PC-9 (cell line): ENCODE data around the gene MECR. TPM values are rescaled to one million over a fixed set of nuclear protein-coding genes. Genes with fewer than 3 reads are reported as not detected.
"Not testable (repeated sequence)": the region's sequence is repeated elsewhere in the genome, so short reads cannot be mapped to it uniquely, and the experiment has no call there.

ENCODE experiments used
- BruUV-seq: library from RNA; stranded (reverse); fragments of 400-500 nt; replicated peaks from 2 replicates; lab custom pipeline; 2021; lab: Mats Ljungman, UMichigan
- CTCF ChIA-PET: fragments of 300-600 bp; sonication (Branson Sonifier 250); formaldehyde crosslinking; loops from one replicate; lab custom pipeline; 2022; ENCODE audit warnings: antibody characterized with exemption; lab: Charles Lee
- POLR2A ChIA-PET: fragments of 300-600 bp; sonication (Branson Sonifier 250); formaldehyde crosslinking; loops from one replicate; lab custom pipeline; 2022; ENCODE audit warnings: antibody characterized with exemption; ENCODE audit not compliant: unreplicated experiment; lab: Charles Lee
- DNase-seq, 2 experiments: peaks; one replicate each; pipeline versions ENCODE4 v3.0.0 to v3.0.0-alpha.2; 2015 to 2022; ENCODE audit warnings: mixed read lengths in 1 of 2
- H2AFZ ChIP-seq: fragments of 200-600 bp; sonication (generic); 2 replicates; pipeline ENCODE4 v1.8.1; 2017; ENCODE audit warnings: antibody characterized with exemption
- H3F3A ChIP-seq: fragments of 200-600 bp; sonication (generic); 2 replicates; pipeline ENCODE4 v1.8.1; 2017; ENCODE audit warnings: antibody characterized with exemption, mild to moderate bottlenecking, low read depth; ENCODE audit not compliant: insufficient read depth
- H3K27ac ChIP-seq: fragments of 200-600 bp; sonication (generic); 2 replicates; pipeline ENCODE4 v1.6.1; 2016; ENCODE audit warnings: mixed run types
- H3K27me3 ChIP-seq: fragments of 200-600 bp; sonication (generic); 2 replicates; pipeline ENCODE4 v1.6.1; 2016; ENCODE audit warnings: low read depth, mixed run types; ENCODE audit not compliant: insufficient read depth
- H3K36me3 ChIP-seq: fragments of 200-600 bp; sonication (generic); 2 replicates; pipeline ENCODE4 v1.6.1; 2016; ENCODE audit warnings: low read depth, mixed run types
- H3K4me1 ChIP-seq: fragments of 200-600 bp; sonication (generic); replicated peaks from 2 replicates; pipeline ENCODE4 v1.6.1; 2016; ENCODE audit warnings: mixed run types; ENCODE audit not compliant: insufficient read depth
- H3K4me2 ChIP-seq: fragments of 200-600 bp; sonication (generic); 2 replicates; pipeline ENCODE4 v1.6.1; 2017; ENCODE audit warnings: mixed run types
- H3K4me3 ChIP-seq: fragments of 200-600 bp; sonication (generic); 2 replicates; pipeline ENCODE4 v1.6.1; 2016; ENCODE audit warnings: mixed run types
- H3K79me2 ChIP-seq: fragments of 200-600 bp; sonication (generic); 2 replicates; pipeline ENCODE4 v1.6.1; 2017; ENCODE audit warnings: low read depth, mixed run types
- H3K9me2 ChIP-seq: fragments of 200-600 bp; sonication (generic); 2 replicates; pipeline ENCODE4 v1.8.1; 2017; ENCODE audit warnings: mild to moderate bottlenecking; ENCODE audit not compliant: insufficient read depth
- H3K9me3 ChIP-seq: fragments of 200-600 bp; sonication (generic); 2 replicates; pipeline ENCODE4 v1.8.1; 2016; ENCODE audit warnings: low read depth; ENCODE audit not compliant: insufficient read depth
- H4K20me1 ChIP-seq: fragments of 200-600 bp; sonication (generic); 2 replicates; pipeline ENCODE4 v1.8.1; 2017; ENCODE audit not compliant: insufficient read depth
- EZH2 ChIP-seq: fragments of 200-600 bp; sonication (generic); IDR thresholded peaks from 2 replicates; pipeline ENCODE4 v1.8.0; 2017; ENCODE audit warnings: antibody characterized with exemption, low read depth
- intact Hi-C: fragments of 100-400 bp; cut with micrococcal nuclease; formaldehyde crosslinking; loops from one replicate; pipeline ENCODE4 v1.10.0; 2022; ENCODE audit not compliant: unreplicated experiment
- total RNA-seq: library from RNA; stranded (reverse); gene quantifications from 2 replicates; pipeline ENCODE4 v1.2.3, GENCODE V29; 2021
- TF ChIP-seq, protein P1 (sequence below): fragments of 200-600 bp; sonication (generic); conservative IDR thresholded peaks from 2 replicates; pipeline ENCODE4 v1.6.1; 2017; ENCODE audit warnings: mixed run types, antibody characterized with exemption, mild to moderate bottlenecking, moderate library complexity

The MECR gene
- total RNA-seq, 1 experiment from 2014 or later = 46.4 TPM

DNA sequence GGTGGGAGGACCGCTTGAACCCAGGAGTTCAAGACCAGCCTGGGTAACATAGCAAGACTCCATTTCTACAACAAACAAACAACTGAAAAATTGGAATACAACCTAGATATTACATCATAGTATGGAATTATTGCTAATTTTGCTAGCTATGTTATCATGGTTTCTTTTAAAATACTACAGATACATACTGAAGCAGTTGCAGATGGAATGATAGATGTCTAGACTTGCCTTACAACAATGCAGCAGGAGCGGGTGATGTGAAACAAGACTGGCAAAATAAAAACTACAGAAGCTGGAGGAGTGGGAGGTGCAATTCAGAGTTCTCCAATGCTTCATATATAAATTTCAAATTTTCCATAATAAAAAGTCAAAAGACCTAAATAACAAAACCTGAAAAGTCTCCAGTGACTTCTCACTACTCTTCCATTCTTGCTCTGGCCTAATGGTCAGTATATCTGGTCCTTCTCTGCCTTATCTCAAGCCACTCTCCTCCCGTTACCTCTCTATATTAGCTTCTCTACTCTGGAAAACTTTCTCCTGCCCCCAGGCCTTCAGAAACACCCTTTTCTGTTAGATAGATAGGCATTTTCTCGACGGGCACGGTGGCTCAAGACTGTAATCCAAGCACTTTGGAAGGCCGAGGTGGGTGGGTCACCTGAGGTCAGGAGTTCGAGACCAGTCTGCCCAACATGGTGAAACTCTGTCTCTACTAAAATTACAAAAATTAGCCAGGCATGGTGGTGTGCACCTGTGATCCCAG, 78.5 kb downstream of the MECR start:
- no TSS peak for BruUV-seq
- CTCF ChIA-PET = no interaction called here

DNA sequence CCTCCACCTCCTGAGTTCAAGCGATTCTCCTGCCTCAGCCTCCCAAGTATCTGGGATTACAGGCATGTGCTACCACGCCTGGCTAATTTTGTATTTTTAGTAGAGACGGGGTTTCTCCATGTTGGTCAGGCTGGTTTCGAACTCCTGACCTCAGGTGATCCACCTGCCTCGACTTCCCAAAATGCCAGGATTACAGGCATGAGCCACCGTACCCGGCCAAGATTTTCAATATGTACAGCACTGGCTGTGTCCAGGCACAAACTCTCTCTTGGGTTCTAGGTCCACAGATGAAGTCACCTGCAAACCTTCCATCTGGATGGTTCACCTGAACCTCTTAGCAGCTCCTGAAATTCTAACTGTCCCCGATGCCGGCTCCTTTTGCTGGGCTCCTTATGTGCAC, 80.4 kb downstream of the MECR start:
- H3K9me3 ChIP-seq, CTCF ChIA-PET, H2AFZ ChIP-seq, H3K27me3 ChIP-seq, H3K79me2 ChIP-seq, H3K4me2 ChIP-seq, H4K20me1 ChIP-seq, H3K4me1 ChIP-seq, H3K9me2 ChIP-seq, intact Hi-C loops, DNase-seq, BruUV-seq, H3K4me3 ChIP-seq, H3K27ac ChIP-seq: not testable (repeated sequence)
- POLR2A ChIA-PET = interaction anchor here (0.6 kb wide), 1 partner anchor 459 kb away, joined by 4 read pairs; no protein-coding TSS in a partner anchor
- Histone ChIP-seq H3F3A (peaks cover 13% of the 10 kb centered on the region), H3K36me3 (peaks cover 17% of the 10 kb centered on the region)

More for the DNA sequence above, 78.5 kb downstream of the MECR start:
- TF ChIP-seq, protein P1, sequence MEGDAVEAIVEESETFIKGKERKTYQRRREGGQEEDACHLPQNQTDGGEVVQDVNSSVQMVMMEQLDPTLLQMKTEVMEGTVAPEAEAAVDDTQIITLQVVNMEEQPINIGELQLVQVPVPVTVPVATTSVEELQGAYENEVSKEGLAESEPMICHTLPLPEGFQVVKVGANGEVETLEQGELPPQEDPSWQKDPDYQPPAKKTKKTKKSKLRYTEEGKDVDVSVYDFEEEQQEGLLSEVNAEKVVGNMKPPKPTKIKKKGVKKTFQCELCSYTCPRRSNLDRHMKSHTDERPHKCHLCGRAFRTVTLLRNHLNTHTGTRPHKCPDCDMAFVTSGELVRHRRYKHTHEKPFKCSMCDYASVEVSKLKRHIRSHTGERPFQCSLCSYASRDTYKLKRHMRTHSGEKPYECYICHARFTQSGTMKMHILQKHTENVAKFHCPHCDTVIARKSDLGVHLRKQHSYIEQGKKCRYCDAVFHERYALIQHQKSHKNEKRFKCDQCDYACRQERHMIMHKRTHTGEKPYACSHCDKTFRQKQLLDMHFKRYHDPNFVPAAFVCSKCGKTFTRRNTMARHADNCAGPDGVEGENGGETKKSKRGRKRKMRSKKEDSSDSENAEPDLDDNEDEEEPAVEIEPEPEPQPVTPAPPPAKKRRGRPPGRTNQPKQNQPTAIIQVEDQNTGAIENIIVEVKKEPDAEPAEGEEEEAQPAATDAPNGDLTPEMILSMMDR = no peak
- TF ChIP-seq EZH2 = no peak
- peaks cover 17% of the 10 kb centered on the region for H3K36me3 ChIP-seq
- POLR2A ChIA-PET = interaction anchor here (0.6 to 0.7 kb wide), 2 partner anchors 27 to 380 kb away, joined by 3 read pairs; no protein-coding TSS in a partner anchor
- H3F3A ChIP-seq = no peaks in the 10 kb centered on the region; the same call in 1 of the 2 replicates
- H3K79me2 ChIP-seq = no peaks in the 10 kb centered on the region
- H3K27ac ChIP-seq = no peak overlapping the region
- H3K4me3 ChIP-seq = no peak overlapping the region
- no peak for DNase-seq
- H4K20me1 ChIP-seq = peaks cover 3% of the 10 kb centered on the region; the same call in 1 of the 2 replicates
- H3K4me2 ChIP-seq = no peak overlapping the region
- no peak overlapping the region for H2AFZ ChIP-seq
- intact Hi-C loops = no loop called here
- H3K9me2 ChIP-seq = no peaks in the 10 kb centered on the region
- no peaks in the 10 kb centered on the region for H3K4me1 ChIP-seq
- H3K27me3 ChIP-seq = no peaks in the 10 kb centered on the region
- H3K9me3 ChIP-seq = no peaks in the 10 kb centered on the region

DNA sequence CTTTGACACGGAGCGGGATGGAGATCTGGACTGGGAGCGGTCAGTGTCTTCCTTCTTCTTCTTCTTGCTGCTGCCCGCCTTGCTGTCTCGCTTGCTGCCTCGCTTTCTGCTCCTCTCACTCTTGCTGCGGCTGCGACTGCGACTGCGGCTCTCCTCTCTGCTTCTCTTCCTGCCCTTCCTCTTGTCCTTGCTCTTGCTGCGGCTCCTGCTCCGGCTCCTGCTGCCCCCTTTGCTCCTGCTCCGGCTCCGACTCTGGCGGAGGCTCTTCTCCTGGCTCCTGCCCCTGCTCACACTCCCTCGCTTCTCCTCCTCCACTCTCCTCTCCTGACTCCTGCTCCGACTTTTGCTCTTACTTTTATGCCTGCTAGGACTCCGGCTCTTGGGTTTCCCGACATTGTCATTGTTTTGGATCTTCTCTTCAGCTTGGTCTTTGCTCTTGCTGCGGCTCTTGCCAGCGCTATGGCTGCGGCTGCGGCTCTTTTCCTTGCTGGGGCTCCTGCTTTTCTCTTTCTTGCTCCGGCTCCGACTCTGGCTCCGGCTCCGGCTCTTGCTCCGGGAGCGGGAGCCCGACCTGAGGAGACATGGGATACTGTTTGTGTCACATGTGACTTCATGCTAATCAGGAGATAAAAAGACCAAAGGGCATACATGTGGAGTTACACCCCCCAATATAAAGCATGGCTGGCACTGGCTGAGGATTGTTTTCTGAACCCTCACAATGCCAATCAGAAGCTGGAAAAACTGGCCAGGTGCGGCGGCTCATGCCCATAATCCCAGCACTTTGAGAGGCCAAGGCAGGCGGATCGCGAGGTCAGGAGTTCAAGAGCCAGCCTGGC, 81.9 kb downstream of the MECR start:
- CTCF ChIA-PET = no interaction called here
- no peak overlapping the region for H3K27ac ChIP-seq
- peaks cover 16% of the 10 kb centered on the region for H3F3A ChIP-seq
- DNase-seq = no peak
- H3K4me2 ChIP-seq = no peak overlapping the region
- TSS peak; percentile 95 for BruUV-seq
- no peaks in the 10 kb centered on the region for H3K79me2 ChIP-seq
- 0 out of 2 replicates have a peak, but pooled peaks cover 3% of the 10 kb centered on the region for H4K20me1 ChIP-seq
- no peak overlapping the region for H3K4me3 ChIP-seq
- no peaks in the 10 kb centered on the region for H3K9me3 ChIP-seq
- POLR2A ChIA-PET = no interaction called here
- H3K36me3 ChIP-seq = peaks cover 17% of the 10 kb centered on the region
- TF ChIP-seq, protein P1 = no peak
- no peak for TF ChIP-seq EZH2
- no peak overlapping the region for H2AFZ ChIP-seq
- H3K27me3 ChIP-seq = no peaks in the 10 kb centered on the region
- H3K4me1 ChIP-seq = peaks cover 8% of the 10 kb centered on the region
- no peaks in the 10 kb centered on the region for H3K9me2 ChIP-seq
- intact Hi-C loops = loop anchor here (10.0 kb wide), 1 partner anchor 264 kb away; no protein-coding TSS in a partner anchor
